Keratinocyte (primary cell): ENCODE measurements around the gene GAMT. TPM values are rescaled to one million over a fixed set of nuclear protein-coding genes. Genes with fewer than 3 reads are reported as not detected.

Experiments used
- DNase-seq: peaks from one replicate; pipeline ENCODE4 v3.0.0-alpha.2; 2011; ENCODE audit warnings: low read depth, missing footprints, low spot score
- FAIRE-seq: peaks from 2 replicates; lab custom pipeline; 2011; peaks lifted over from hg19 to GRCh38; lab: Jason Lieb, UNC
- H2AFZ ChIP-seq: 2 replicates; pipeline ENCODE4 v1.6.0; 2012; ENCODE audit warnings: low read length, control low read depth, inconsistent platforms; ENCODE audit not compliant: control insufficient read depth
- H3K27ac ChIP-seq: 2 replicates; pipeline ENCODE4 v1.5.1; 2011; ENCODE audit warnings: low read length; ENCODE audit not compliant: control insufficient read depth, insufficient read depth
- H3K27me3 ChIP-seq: 3 replicates; pipeline ENCODE4 v1.6.0; 2011; ENCODE audit warnings: low read length; ENCODE audit not compliant: control insufficient read depth, insufficient read depth; ENCODE audit errors: extremely low read depth
- H3K36me3 ChIP-seq, 2 experiments: 2 replicates in 1 of 2; 3 replicates in 1 of 2; pipeline ENCODE4 v1.5.1; 2011; ENCODE audit warnings: low read length in 2 of 2, mild to moderate bottlenecking in 1 of 2; ENCODE audit not compliant: control insufficient read depth in 2 of 2, insufficient read depth in 2 of 2; ENCODE audit errors: extremely low read depth in 1 of 2
- H3K4me1 ChIP-seq: 3 replicates; pipeline ENCODE4 v1.5.1; 2011; ENCODE audit warnings: low read length; ENCODE audit not compliant: control insufficient read depth, insufficient read depth; ENCODE audit errors: extremely low read depth
- H3K4me2 ChIP-seq: 3 replicates; pipeline ENCODE4 v1.6.0; 2011; ENCODE audit warnings: low read depth, low read length; ENCODE audit not compliant: control insufficient read depth, insufficient read depth; ENCODE audit errors: extremely low read depth
- H3K4me3 ChIP-seq, 3 experiments: fragments of 200-600 bp in 1 of 3; sonication (generic) in 1 of 3; 2 replicates in 2 of 3; 3 replicates in 1 of 3; pipeline ENCODE4 v1.5.1; 2011 to 2016; ENCODE audit warnings: low read length in 3 of 3, mild to moderate bottlenecking in 3 of 3, control low read depth in 2 of 3, inconsistent platforms in 1 of 3, low read depth in 1 of 3, mixed read lengths in 1 of 3, mixed run types in 1 of 3, moderate library complexity in 1 of 3; ENCODE audit not compliant: control insufficient read depth in 2 of 3, insufficient read depth in 2 of 3; ENCODE audit errors: extremely low read depth in 1 of 3
- H3K79me2 ChIP-seq: 2 replicates; pipeline ENCODE4 v1.6.0; 2012; ENCODE audit warnings: low read length; ENCODE audit not compliant: control insufficient read depth, insufficient read depth
- H3K9ac ChIP-seq: 3 replicates; pipeline ENCODE4 v1.6.0; 2011; ENCODE audit warnings: low read length; ENCODE audit not compliant: control insufficient read depth, insufficient read depth; ENCODE audit errors: extremely low read depth
- H3K9me1 ChIP-seq: 3 replicates; pipeline ENCODE4 v1.6.0; 2011; ENCODE audit warnings: low read length; ENCODE audit not compliant: control insufficient read depth, insufficient read depth; ENCODE audit errors: extremely low read depth
- H3K9me3 ChIP-seq: 2 replicates; pipeline ENCODE4 v1.5.1; 2012; ENCODE audit warnings: low read depth, low read length; ENCODE audit not compliant: control insufficient read depth
- H4K20me1 ChIP-seq: 3 replicates; pipeline ENCODE4 v1.6.0; 2011; ENCODE audit warnings: low read length; ENCODE audit not compliant: control insufficient read depth, insufficient read depth; ENCODE audit errors: extremely low read depth
- EZH2 ChIP-seq: IDR thresholded peaks from one replicate; pipeline ENCODE4 v1.6.1; 2012; ENCODE audit warnings: inconsistent platforms, mild to moderate bottlenecking, low read length, moderate library complexity
- dilution Hi-C: fragments of 300-500 bp; cut with MboI; formaldehyde crosslinking; loops from one replicate; pipeline ENCODE4 v1.7.0; 2020; ENCODE audit warnings: low sequenced_read_pairs; ENCODE audit not compliant: extremely low pct_ligation_motif_present
- polyA minus RNA-seq, 3 experiments: library from RNA; depleted of rRNA, polyadenylated mRNA; stranded (reverse); fragments of >200 nt; gene quantifications; 1 replicate in 1 of 3; 2 replicates in 1 of 3; 3 replicates in 1 of 3; pipeline ENCODE4 v1.2.3, GENCODE V29; 2011
- polyA plus RNA-seq, 5 experiments: library from polyadenylated mRNA; depleted of rRNA in 3 of 5; stranded (reverse) in 3 of 5; stranded (forward) in 1 of 5; unstranded in 1 of 5; fragments of >200 nt; gene quantifications; 1 replicate in 1 of 5; 2 replicates in 3 of 5; 3 replicates in 1 of 5; pipeline versions ENCODE4 v1.2.1 to v1.2.3, GENCODE V29; 2011 to 2012; ENCODE audit warnings: missing spikeins in 2 of 5, low read depth in 1 of 5, low replicate concordance in 1 of 5
- TF ChIP-seq, protein P1 (sequence below), 3 experiments: IDR thresholded peaks in 1 of 3; conservative IDR thresholded peaks in 1 of 3; optimal IDR thresholded peaks in 1 of 3; 2 replicates in 2 of 3; 3 replicates in 1 of 3; pipeline versions ENCODE3 to v1.5.1; 2011; ENCODE audit warnings: low read length in 3 of 3, mild to moderate bottlenecking in 3 of 3, moderate library complexity in 2 of 3, control low read depth in 1 of 3, inconsistent platforms in 1 of 3; ENCODE audit not compliant: insufficient read depth in 2 of 3; ENCODE audit errors: extremely low read depth in 1 of 3

The GAMT gene
- 5.7 to 15.6 TPM (median 7.6 TPM) in 3 replicates for polyA plus RNA-seq
- polyA plus RNA-seq (2011; ENCODE audit: low read depth), result 2.3 TPM
- 5.4 and 11.0 TPM in 2 replicates for polyA plus RNA-seq (2011; cell fraction: cytosol; rRNA removed)
- 2.8 and 4.4 TPM in 2 replicates for polyA plus RNA-seq (2011; cell fraction: nucleus; rRNA removed)
- polyA plus RNA-seq (2012; ENCODE audit: low replicate concordance), result 7.6 and 8.1 TPM in 2 replicates
- polyA minus RNA-seq, result 3.4 to 8.3 TPM (median 7.1 TPM) in 3 replicates
- polyA minus RNA-seq (2011; cell fraction: cytosol; rRNA and poly(A)+ RNA removed), result 12.1 TPM
- polyA minus RNA-seq (2011; cell fraction: nucleus; rRNA and poly(A)+ RNA removed), result 1.3 and 1.5 TPM in 2 replicates

DNA sequence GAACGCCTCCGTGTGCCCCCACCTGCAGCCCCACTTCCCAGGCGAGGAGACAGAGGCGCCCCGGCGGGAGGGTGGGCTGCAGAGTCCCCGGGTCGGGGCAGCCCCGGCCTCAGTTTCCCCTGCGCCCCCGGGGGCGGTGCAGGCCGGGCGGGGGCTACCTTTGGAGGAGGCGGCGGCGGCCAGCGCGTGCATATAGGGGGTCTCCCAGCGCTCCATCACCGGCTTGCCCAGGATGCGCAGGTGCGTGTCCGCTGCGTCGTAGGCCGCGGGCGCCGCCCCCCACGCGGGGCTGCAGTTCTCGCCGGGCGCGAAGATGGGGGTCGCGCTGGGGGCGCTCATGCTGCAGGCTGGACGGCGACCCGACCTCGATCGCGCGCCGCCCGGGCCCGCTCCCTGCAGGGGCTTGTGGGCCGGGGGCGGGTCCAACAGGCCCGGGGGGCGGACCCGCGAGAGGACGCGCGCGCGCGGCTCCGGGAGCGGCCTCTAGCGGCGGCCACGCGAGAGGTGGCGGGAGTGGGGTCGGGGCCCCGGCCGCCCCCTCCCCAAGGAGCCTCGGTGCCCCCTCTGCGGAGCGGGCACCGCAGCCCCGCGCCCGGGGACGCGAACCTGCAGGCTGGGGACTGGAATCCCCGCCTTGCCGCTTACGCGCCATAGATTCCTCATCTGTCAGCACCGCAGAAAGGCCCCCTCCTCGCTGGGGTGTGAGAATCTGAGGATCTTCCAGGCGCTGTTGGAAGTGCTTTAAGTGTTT lies at the start of gene GAMT:
GAMT (minus strand) TSS at position 405 of the 751 bp plus-strand sequence; CDS start at position 339, 66 bp downstream.
- DNase-seq, result no peak
- Histone ChIP-seq H3K9ac (peak within 1 kb of the TSS; percentile 22), H3K4me1 (peaks cover 23% of the 10 kb centered on the region), H2AFZ (peak within 1 kb of the TSS; percentile 22), H4K20me1 (no peaks in the 10 kb centered on the region), H3K9me3 (no peaks in the 10 kb centered on the region), H3K36me3 (no peaks in the 10 kb centered on the region), H3K9me1 (no peaks in the 10 kb centered on the region), H3K27ac (no peak within 1 kb of the TSS), H3K4me2 (peak within 1 kb of the TSS; percentile 59), H3K27me3 (peaks cover 8% of the 10 kb centered on the region), H3K4me3 (peak within 1 kb of the TSS; percentile 4 to 52 (median 42)), H3K79me2 (no peaks in the 10 kb centered on the region)
- TF ChIP-seq EZH2, result no peak
- TF ChIP-seq, protein P1, sequence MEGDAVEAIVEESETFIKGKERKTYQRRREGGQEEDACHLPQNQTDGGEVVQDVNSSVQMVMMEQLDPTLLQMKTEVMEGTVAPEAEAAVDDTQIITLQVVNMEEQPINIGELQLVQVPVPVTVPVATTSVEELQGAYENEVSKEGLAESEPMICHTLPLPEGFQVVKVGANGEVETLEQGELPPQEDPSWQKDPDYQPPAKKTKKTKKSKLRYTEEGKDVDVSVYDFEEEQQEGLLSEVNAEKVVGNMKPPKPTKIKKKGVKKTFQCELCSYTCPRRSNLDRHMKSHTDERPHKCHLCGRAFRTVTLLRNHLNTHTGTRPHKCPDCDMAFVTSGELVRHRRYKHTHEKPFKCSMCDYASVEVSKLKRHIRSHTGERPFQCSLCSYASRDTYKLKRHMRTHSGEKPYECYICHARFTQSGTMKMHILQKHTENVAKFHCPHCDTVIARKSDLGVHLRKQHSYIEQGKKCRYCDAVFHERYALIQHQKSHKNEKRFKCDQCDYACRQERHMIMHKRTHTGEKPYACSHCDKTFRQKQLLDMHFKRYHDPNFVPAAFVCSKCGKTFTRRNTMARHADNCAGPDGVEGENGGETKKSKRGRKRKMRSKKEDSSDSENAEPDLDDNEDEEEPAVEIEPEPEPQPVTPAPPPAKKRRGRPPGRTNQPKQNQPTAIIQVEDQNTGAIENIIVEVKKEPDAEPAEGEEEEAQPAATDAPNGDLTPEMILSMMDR (optimal IDR thresholded peaks at IDR 0.05 in 1 of 3, IDR thresholded peaks at IDR 0.05 in 1 of 3, conservative IDR thresholded peaks at IDR 0.05 in 1 of 3; ENCODE audit: extremely low read depth in 1 of 3, insufficient read depth in 2 of 3, low read length in 3 of 3), result peak in 2 of 3 experiments; percentile 14 to 42
- dilution Hi-C loops, result no loop called here
- FAIRE-seq, result no peak

DNA sequence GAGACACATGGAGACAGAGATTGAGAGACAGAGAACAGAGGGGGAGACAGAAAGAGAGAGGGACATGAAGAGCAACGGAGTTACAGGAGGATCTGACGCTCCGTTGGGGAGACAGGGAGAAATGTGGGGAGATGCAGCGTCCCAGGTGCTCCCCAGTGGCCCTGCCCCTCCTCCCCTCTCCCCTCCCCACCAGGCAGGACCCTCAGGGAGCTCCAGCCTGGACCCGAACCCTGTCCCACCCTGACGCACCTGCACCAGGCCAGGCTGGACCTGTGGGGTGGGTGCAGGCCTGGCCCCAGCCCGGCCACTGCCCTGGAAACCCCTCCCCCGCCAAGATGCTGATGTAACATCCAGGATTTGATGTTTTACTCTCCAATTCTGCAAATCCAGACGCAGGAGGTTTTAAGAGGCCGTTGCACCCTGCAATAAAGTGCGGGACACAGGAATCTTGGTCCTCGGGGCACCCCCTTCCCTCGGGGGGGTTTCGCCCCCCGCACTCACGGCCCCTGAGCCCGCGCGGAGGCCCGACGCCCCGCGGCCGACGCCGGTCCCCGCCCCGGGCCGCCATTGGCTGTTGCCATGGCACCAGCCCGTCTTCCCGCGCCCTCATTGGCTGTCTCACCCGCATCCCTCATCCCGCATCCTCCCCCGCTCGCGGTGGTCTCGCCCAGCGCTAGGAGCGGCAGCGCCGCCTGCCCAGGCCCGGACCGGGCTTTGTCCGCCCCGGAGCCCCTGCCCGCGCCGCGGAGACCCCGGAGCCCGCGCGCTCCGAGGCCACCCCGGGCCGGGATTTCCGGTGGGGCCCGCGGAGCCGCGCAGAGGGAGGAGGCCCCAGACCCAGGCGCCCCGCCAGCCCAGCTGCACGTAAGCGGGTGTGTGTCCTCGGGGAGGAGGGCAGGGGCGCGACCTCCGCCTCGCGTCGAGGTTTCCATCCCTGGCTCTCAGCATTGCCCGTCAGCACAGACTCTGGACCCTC lies 48.4 kb upstream of the GAMT start, which contains the start of gene APC2:
APC2 (plus strand) TSS at position 655 of the 976 bp plus-strand sequence. CDS start 2,881 bp downstream, outside the sequence.
- Histone ChIP-seq H4K20me1 (no peaks in the 10 kb centered on the region), H3K9me3 (no peaks in the 10 kb centered on the region), H3K27ac (no peak within 1 kb of the TSS), H3K9ac (no peak within 1 kb of the TSS), H3K4me3 (no peak within 1 kb of the TSS), H3K27me3 (peaks cover 84% of the 10 kb centered on the region), H3K36me3 (no peaks in the 10 kb centered on the region), H2AFZ (no peak within 1 kb of the TSS), H3K4me1 (no peaks in the 10 kb centered on the region), H3K79me2 (no peaks in the 10 kb centered on the region), H3K4me2 (no peak within 1 kb of the TSS), H3K9me1 (no peaks in the 10 kb centered on the region)
- FAIRE-seq (no peak), DNase-seq (no peak)
- dilution Hi-C loops, result no loop called here
- TF ChIP-seq EZH2, result peak; percentile 62
- TF ChIP-seq, protein P1 (optimal IDR thresholded peaks at IDR 0.05 in 1 of 3, IDR thresholded peaks at IDR 0.05 in 1 of 3, conservative IDR thresholded peaks at IDR 0.05 in 1 of 3; ENCODE audit: extremely low read depth in 1 of 3, insufficient read depth in 2 of 3, low read length in 3 of 3), result no peak
